Activated CD4-positive, alpha-beta T cell treated with anti-CD3 and anti-CD28 coated beads, Interleukin-2, amount 50 U/mL, for 1 hour (primary cell): Measurements from ENCODE around the gene DNAH10.

Experiments used
- DNase-seq: peaks from one replicate; pipeline ENCODE4 v3.0.0-alpha.2; 2020

DNAH10 gene

DNA sequence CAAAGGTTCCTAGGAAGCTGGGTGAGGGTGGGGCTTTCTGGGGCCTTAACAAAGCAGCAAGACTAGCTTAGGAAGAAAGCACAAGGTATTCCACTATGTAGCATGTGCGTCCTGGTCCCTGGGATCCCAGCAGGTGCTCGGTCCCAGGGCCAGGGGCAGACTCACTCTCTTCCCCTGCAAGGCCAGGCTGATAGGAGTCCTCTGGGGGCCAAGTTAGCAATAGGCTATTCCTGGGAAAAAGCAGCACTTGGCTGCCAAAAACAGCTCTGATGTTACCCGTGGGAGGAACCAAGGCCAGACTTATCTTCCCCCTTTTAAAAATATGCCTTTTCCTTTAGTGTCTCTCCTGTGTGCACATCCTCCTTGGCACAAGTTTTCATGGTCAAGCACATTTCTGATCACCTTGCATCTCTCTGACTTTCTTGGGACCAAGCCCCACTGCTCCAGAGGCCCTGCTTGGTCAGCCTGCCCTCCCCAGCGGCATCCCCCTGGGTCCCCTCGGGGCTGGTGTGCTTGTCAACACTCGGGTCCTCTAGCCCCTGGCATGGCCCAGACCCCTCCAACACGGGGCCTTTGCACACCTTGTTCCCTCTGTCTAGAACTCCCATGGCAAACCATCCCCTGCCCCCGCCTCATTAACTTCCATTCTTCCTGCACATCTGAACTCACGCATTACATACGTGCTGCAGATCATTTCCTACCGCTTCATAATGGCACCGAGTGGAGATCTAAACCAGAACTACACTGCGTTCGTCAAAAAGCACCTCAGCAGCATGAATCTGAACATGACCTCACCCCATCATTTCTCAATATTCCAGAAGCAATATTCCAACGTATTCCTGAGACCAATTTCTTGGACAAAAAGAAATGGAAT, 188.6 kb downstream of the DNAH10 start:
- DNase-seq, result no peak

DNA sequence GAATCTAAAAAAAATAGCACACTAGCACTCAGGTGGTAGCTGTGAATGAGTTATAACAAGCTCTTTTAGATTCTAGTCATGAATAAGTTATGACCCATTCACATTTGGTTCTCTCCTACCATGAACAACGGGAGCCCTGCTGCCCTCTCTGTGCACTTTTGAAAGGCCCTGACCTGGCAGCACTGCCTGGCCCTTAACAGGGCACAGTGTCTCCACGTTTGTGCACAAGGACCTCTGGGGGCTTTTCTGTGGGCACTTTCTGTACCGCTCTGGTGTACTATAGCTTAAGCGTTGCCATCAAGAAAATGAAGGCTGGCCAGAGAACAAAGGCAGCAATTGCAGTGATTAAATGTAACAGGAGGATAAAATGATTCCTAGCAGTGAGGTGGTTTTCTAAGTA, 189.4 kb downstream of the DNAH10 start:
- DNase-seq, result no peak

DNA sequence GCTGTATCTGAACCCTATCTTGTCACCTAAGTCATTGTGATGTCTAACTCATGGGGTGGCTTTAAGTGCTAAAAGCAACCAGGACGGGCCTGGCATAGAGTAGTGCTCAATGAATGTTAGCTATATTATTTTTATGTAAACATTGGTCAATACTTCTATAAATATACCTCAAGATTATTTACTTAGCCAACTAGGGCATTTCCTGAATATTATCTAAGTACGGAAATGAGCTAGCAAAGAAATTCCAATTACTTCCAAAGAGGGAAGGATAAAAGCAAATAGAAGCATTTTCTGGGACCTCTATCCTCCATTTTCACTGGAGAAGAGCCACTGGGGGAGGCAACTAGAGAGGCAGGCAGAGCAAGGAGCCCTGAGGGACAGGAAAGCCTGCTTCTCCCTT, 189.9 kb downstream of the DNAH10 start:
- no peak for DNase-seq

DNA sequence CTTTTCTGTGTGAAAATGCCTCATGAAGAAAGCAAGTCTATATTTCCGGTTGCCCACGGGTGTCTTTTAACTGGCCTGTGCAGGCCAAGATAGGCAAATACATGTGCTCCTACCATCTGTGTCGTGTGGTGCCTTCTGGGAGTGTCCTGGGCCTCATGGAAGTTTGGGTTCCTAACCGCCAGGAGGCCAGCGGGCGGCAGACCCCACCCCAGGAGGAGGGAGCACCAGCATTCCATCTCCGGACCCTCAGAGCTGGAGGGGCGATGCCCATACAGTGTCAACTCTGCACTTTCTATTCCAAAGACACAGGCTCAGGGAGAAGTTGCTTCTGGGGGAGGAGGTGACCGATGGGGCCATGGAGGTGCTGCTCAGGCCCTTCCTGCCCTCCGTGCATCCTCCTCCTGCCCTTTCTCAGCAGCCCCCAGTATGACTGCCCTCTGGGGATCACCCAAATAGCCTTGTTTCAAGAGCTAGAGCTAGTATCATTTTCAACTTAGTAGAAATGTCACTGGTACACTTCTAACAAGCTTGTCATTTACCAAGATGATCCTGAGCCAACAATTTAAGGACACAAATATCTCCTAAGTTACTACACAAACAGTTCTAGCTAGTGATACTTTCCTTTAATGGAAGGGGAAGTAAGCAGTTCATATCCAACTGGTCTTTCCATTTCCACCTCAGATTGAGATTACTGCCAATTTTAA, 192.7 kb downstream of the DNAH10 start:
- DNase-seq, result no peak

DNA sequence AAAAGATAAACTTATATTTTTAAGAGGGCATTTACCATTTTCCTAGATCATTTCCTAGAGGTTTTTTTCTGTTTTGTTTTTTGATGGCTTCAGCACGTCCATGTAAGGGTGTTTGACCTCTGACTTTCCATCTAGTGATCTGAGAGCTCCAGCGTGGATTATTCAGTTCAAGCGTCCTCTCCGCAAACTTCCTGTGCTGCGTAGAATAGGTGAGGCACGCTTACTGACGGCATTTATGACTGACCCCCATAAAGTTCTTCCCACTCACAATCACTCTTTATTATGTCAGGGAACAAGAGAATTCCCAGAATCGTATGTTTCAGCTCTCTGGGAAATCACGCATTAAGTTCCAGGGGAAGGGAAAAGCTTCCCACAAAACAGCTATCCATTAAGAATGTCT, 194.1 kb downstream of the DNAH10 start:
- DNase-seq, result no peak

DNA sequence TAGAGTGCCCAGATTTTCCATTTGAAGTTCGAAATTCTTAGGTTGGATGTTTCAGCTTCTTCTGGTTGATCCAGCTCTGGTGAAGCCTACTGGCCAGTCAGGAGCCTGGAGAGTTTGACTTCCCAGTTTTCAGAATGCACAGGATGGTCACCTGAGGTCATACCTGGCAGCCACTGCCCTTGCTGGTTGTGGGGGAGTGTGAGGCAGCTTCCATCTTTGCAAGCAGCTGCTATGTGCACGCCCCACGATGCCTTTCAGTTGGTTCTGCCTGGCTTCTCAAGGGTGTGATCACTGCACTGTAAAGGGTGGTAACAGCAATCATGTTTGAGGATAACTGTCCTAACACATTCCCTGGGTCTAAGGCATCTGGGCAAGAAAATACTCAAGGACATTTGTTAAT, 195.1 kb downstream of the DNAH10 start:
- DNase-seq, result no peak

DNA sequence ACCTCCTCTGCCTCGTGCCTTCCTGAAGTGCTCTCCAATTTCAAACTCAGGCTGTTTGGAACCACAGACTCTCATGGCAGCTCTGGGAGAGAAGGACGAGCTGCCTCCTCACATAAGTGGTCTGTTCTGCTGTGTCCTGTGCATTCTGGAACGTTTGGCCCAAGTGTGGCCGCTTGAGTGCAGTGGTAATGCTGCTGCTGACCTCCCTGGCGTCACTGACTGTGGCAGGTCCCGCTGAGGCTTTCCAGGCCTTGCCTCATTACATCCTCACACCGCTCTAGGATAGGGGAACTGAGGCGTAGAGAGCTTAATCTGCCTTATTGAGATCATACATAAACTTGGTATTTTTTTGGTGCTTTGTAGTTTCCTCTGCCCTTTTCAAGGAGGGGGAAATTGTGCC, 196.4 kb downstream of the DNAH10 start:
- no peak for DNase-seq

DNA sequence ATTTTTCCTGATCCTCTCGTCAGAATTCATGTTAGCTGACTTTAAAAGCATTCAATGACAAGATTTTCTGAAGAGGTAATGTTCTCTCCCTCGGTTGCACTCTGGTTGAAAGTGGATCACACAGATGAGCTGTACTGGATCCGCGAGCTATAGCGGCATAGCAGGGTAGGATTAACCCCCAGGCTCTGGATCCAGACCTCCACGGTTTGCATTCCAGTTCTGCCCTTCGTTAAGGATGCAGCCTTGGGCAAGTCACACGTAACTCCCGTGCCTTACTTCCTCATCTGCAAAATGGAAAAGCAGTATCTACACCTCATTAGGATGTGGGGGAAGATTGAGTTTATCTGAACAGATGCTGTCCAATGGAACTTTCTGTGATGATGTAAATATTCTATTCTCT, 196.8 kb downstream of the DNAH10 start:
- DNase-seq, result no peak

DNA sequence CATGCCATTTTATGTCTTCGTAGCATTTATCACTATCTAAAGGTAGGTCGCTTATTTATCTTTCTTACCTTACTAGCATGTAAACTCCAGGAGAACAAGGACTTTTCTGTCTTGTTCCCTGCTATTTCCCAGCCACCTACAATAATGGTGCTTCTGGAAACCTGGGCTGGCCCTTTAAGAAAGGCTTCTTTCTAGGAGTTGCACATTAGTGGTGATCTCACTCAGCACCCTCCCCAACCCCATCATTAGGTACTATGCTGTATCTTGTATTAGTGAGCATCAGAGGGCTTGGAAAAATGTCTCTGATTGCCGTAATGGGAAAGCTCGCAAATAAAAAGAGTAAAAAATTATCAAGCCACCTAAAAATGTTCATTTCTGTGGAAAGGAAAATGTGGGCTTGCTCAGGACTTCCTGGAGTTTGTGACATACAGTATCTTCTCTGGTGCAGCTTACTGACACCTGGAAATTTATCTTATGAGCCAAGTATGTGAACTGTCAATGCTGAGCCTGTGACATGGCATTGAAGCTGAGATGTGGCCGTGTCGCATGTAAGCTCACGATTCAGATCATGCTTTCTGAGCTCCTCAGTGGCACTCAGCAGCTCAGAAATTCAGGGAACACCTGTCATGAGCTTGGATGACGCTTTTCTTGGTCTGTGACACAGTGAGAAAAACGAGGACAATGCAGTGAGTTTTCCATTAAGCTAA, 198.1 kb downstream of the DNAH10 start:
- no peak for DNase-seq

DNA sequence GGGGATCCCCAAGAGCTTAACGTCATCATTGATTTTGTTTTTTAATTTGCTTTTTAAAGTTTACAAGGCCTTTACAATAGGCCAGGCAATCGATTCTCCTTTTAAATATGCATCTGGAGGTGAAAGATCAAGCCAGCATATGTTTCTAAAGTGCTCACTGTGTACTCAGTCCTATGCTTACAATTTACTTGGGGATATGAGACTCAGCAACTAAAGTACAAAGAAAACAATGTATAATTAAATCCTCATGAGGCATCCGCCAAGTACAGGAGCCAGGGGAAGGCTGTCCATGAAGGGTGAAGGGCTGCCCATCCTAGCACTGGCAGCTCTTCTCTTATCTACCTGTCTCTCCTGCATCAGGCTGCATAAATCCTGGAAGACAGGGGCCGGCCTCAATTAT, 198.8 kb downstream of the DNAH10 start:
- no peak for DNase-seq

DNA sequence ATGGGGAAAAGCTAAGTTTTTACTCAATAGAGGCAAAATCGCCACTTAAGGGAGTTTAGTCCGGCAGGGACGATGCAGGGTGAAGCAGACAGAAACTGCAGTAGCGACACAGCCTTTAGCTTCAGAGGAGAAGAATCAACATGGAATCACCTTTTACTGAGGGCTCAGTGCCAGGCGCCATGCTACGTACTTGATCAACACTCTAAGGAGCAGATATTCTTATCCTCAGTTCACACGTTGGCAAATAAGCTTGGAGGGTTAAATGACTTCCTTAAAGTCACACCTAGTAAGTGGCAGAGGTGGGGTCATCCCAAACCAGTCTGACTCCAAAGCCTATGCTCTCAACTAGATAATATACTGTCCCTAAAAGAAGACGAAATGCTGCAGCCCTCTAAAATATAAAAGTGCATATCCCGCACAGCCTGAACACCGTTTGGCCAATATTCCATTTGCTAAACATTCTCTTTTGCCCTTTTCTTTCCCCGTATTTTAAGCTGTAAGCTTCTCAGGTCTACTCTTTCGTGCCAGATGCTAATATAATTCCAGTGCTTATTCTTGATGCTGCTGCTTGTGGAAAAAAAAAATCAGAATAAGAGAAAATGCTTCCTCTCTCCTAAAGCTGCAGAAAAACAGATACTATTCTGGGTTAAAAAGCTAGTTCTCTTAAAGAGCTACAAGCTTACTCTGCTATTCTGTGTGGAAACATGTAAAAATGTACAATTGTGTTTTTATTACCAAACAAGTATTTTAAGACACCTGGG, 199.7 kb downstream of the DNAH10 start:
- no peak for DNase-seq

DNA sequence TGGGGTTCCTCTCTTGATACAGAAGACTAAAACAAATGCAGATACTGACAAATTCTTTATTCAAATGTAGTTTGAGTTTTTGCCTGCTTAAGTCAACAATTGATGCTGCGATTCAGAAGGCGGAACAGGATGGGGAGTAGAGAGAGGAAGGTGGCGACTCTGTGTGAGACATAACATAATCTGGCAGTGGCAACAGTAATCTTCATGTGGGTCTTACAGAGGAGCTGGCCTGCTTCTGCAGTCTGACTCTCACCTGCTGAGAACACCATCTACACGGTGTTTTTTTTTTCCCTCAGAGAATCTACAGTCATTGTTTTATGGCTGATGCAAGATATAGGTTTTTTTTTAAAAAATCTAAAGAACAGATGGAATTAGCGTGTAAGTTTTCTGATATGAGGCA, 200.4 kb downstream of the DNAH10 start:
- DNase-seq, result no peak

DNA sequence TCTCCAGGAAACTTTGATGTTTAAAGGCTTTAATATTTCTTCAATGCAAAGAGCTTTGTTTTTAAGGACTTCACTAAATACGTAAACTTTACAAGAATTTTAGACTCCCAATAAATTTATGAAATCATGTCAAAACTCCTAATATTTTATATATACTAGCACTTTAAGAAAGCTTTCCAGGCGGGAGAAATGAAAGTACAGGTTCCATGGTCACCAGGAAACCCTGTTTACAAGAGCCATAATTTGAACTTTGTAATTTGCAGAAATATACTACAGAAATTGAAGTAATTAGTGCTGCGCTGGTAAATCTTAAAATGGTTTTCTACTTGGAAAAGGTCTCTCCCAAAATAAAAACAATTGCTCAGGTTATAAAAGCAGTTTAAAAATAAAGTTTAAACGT, 201.7 kb downstream of the DNAH10 start:
- no peak for DNase-seq

DNA sequence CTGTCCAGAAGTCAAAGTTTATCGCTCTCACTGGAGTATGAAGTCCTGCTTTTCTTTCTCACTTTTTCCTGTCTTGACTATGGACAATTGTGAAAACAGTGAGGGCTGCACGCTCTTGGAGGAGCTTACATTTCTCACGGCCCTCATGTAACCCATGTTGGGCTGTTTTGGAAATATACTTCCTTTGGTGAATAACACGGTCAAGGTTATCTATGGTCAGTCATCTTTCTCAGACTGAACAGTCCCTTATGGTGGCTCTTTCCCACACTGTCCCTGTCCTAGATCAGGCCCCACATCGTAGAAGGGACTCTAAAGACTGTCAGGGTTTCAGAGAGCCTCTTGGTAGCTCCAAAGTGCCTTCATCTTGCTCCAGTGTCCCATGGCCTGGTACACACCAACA, 203.3 kb downstream of the DNAH10 start:
- DNase-seq, result no peak

DNA sequence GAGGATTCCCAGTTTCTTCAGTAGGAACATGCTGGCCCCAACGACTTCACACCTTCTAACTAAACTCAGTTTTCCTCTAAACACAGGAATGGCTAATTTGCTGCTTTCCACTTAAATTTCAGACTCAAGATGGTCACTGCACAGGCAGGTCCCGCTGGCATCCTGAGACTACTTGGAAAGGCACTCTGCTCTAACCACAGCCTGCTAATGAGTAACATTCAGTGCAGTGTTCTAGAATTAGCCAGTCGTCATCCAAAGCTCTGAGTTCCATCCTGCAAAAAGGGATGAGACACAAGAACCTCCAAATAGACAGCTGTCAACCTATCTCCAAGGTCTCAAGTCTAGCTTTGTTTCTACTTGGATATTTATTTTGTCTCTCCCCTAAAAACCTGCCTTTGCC, 204.5 kb downstream of the DNAH10 start:
- no peak for DNase-seq

DNA sequence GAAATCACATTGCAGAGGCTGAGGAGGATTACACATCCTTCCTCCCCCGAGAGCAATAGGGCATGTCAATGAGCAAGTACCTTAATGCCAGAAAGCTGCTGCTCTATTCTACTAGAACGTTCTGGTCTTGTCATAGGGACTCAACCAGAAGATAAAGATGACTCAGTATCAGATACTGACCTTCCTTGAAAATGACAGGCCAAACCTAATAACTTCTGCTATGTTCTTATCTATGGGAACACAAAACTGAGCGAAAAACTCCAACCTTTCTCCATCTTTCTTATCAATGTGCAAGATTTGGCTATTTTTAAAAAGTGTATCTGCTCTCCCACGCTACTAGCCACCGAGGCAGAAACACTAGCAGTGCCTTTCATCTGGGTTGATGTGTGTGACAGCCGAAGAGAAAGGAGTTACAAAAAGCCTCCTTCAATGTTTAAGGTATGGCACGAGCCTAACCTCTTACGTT, 205.1 kb downstream of the DNAH10 start:
- DNase-seq, result no peak

DNA sequence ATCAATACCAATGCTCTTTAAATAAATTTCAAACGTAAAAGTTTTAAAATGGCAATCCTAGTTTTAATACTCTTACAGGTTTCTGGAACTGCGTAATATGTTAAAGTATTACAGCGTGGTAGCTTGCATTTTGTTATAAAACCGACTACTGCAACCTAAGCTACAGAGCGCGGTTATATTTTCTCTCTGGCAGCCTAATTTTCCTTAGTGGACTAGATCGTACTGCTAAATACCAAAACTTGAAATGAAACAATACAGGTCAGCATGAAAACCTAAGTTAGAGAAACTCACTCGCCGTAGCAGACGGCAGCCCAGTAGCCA, 209.3 kb downstream of the DNAH10 start:
- no peak for DNase-seq

DNA sequence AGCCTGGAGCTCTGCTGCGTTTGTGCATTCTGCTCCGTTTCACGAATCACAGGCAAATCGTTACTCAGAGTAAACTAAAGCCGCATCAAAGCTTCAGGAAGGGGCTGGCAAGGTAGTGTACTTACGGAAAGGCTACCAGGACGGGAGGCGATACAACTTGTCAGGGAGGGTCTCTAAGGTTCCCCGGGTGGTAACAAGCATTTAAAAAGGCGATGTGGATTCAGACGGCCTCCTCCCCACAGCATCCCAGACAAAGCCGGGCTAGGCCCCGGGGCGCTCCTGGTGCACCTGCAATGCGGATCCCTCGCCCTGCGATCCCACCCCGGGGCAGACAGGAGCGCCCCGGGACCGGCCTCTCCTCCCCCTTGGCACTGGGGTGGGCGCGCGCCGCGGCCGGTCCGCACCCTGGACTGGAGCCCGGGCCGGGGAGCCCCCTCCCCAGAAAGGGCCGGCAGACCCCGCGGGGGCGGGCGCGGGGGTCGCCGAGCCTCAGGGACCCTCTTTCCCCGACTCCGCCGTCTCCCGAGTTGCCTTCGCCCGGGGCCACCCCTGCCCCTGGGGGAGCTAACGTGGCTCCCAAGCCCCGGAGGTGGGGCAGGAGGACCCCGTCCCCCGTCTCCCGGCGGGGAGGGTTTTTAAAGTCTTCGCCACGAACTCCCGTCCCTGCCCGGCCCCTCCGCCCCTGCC, 209.8 kb downstream of the DNAH10 start:
- DNase-seq, result peak; percentile 23

DNA sequence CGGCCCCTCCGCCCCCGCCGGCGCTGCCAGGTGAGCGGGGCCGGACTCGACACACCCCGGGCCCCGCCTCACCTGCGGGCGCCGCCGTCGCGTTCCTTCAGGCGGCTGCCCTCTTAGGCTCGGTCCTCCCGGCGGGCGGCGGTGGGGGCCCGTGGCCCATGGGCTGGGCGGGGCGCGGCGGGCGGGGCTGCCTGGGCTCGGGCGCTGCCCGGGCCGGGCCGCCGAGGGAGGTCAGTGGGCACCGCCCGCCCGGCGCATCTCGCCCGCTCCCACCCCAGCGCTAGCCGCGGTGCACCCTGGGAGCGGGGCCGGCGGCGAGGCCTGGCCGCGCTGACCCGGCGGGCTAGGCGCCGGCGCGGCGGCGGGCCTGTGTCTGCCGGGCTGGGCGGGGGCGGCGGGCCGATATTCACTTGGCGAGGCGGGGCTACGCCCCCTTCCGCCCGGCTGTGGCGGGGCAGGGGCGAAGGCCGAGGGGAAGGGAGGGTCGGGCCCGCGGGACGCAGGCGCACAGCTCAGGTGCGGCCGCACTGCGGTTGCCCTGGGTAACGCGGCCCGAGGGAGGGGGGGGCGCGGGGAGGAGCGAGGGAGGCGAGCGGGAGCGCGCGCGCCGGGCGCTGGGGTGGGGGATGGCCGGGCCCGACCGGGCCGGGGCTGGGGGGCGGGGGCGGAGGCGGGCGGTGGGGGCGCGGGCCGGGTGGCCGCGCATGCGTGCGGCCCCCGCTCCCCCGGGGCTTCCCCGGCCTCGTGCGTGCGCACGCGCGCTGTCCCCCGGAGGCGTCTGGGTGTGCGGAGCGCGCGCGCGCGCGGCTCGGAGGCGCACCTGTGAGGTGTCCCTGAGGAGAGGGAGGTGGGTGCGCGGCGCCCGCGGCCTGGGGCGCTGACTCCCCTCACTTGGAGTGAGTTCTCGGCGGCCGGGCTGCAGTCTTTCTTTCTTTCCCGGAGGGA, 210.6 kb downstream of the DNAH10 start, which contains the start of the genes CCDC92 and ZNF664:
Gene CCDC92 (minus strand): TSS at position 375 of the 945 bp plus-strand sequence. CDS start 28,526 bp downstream, outside the sequence.
Gene ZNF664 (plus strand): TSS at position 759 of the 945 bp plus-strand sequence. CDS start 38,930 bp downstream, outside the sequence.
- DNase-seq, result peak; percentile 94

DNA sequence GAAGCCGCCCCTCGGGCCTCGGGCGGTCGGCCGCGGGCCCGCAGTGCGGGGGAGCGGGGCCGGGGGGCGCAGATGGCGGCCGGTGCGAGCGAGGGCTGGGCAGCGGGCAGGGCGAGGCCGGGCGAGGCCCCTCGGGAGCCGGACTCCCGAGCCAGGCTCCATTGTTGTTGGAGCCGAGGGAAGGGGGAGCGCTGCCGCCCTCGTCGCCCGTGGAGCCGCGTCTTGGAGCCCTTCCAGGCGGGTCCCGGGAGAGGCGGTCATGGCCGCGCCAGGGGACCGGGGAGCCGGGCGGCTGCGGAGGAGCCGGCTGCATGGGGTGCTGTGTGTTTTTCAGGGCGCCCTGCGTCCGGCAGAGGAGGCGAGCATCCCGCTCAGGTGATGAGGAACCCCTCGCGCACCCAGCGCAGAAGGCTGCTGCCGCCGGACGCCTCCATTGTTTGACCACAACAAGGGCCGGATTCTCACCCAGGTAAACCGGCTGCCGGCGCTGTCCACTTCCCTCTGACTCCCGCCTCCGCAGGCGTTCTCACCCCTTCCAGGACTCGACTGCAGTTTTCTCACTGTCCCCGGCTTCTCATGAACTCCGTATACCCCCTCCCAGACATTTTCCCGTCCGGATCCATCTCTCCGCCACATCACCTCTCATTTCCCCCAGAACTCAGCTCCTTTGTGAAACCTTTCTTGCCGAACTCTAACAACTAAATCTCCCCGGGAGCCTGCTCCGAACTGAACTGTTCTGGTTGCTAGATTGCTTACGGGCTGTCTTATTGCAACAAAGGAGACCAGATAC, 211.6 kb downstream of the DNAH10 start:
- peak; percentile 23 for DNase-seq
